Suprapubic skin (tissue), 4 donors: Measurements from ENCODE around the gene PROZ. TPM values are rescaled to one million over a fixed set of nuclear protein-coding genes. Genes with fewer than 3 reads are reported as not detected.

Experiments
- DNase-seq, 2 donors: peaks; one replicate each; pipeline ENCODE4 v3.0.0-alpha.2; 2019; ENCODE audit warnings: low spot score in 2 of 2
- H3K27ac ChIP-seq: fragments of 200-600 bp; sonication (generic); one replicate; pipeline ENCODE4 v1.5.1; 2019
- H3K27me3 ChIP-seq: fragments of 200-600 bp; sonication (generic); one replicate; pipeline ENCODE4 v1.5.1; 2019
- H3K36me3 ChIP-seq: fragments of 200-600 bp; sonication (generic); one replicate; pipeline ENCODE4 v1.5.1; 2019
- H3K4me1 ChIP-seq: fragments of 200-600 bp; sonication (generic); one replicate; pipeline ENCODE4 v1.5.1; 2019
- H3K4me3 ChIP-seq: fragments of 200-600 bp; sonication (generic); one replicate; pipeline ENCODE4 v1.5.1; 2019; ENCODE audit warnings: mild to moderate bottlenecking
- H3K9me3 ChIP-seq: fragments of 200-600 bp; sonication (generic); one replicate; pipeline ENCODE4 v1.5.1; 2019
- CTCF ChIP-seq, 2 donors: fragments of 200-600 bp in 1 of 2; fragments of 450-650 bp in 1 of 2; sonication (generic) in 1 of 2; IDR thresholded peaks; one replicate each; pipeline ENCODE4 v1.5.1; 2016 to 2019; ENCODE audit warnings: antibody characterized with exemption in 2 of 2, mild to moderate bottlenecking in 1 of 2, moderate library complexity in 1 of 2
- EP300 ChIP-seq: sonication (generic); formaldehyde crosslinking; IDR thresholded peaks from one replicate; pipeline ENCODE4 v1.6.1; 2017; ENCODE audit warnings: antibody characterized with exemption
- POLR2A ChIP-seq, 2 donors: fragments of 450-650 bp; IDR thresholded peaks; one replicate each; pipeline ENCODE4 v1.6.1; 2017; ENCODE audit warnings: antibody characterized with exemption in 2 of 2, mild to moderate bottlenecking in 2 of 2, moderate library complexity in 2 of 2
- POLR2AphosphoS5 ChIP-seq, 3 donors: sonication (generic); formaldehyde crosslinking; IDR thresholded peaks; one replicate each; pipeline ENCODE4 v1.6.1; 2017; ENCODE audit warnings: antibody characterized with exemption in 3 of 3
- WGBS: methylation state at CpG from one replicate; pipeline ENCODE4 v1.1.5; 2018; 5-methylcytosine and 5-hydroxymethylcytosine counted together
- total RNA-seq, 4 donors: library from RNA; depleted of rRNA; stranded (reverse); fragments of >200 nt; gene quantifications; one replicate each; pipeline ENCODE4 v1.1.0, GENCODE V29; 2016

Gene PROZ
- total RNA-seq, 4 donors from 2014 or later: not detected

GRCh38 chr13:113148940-113149503 is 9.4 kb upstream of the PROZ start:
- DNase-seq: no peak
- no peak overlapping the region for H3K27ac ChIP-seq
- peaks cover 19% of the 10 kb centered on the region for H3K4me1 ChIP-seq
- no peak overlapping the region for H3K4me3 ChIP-seq
- TF ChIP-seq CTCF (IDR thresholded peaks at IDR 0.05): no peak
- TF ChIP-seq POLR2A (IDR thresholded peaks at IDR 0.05): no peak
- no peak for TF ChIP-seq POLR2AphosphoS5 (IDR thresholded peaks at IDR 0.05)
- no peak for TF ChIP-seq EP300
- H3K9me3 ChIP-seq: no peaks in the 10 kb centered on the region
- 93% methylated on average over 27 of the region's 38 CpGs for WGBS
- H3K36me3 ChIP-seq: no peaks in the 10 kb centered on the region
- no peaks in the 10 kb centered on the region for H3K27me3 ChIP-seq

DNA sequence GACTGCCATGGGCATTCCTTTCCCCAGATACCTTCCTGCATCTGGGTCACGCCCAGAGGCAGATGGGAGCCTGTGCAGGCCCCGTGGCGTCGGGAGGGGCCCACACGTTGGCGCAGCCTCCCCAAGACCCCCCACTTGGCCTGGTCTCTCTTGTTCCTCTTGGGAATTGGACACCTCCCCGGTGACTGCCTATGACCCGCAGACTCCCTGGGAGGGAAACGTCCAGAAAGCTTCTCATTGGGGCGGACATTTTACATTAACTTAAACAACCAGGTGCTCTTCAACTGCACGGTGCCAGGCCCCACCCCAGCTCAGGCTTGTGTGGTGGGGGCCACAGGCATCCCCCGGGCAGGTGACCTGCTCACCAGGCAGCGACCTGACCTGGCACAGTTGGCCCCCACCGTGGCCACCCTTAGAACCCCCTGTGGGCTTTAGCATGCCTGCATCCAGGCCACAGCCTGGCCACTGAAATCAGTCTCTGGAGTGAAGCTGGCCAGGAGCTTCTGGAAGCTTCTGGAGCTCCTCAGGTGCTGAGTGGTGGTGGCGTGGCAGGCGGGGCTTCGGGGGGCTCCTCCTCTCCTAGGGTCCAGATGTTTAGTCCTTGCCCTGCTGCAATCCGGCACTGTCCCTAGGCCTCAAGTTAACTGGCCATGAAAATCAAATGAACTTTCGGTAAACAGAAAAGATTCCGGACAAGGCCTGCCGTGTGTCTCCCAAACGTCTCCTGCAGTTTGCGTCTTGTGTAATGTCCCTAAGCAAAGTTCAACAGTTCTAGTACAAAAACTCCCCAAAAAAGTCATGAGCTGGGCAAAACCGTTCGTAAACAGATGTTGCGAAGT is 8.5 kb upstream of the PROZ start:
- Histone ChIP-seq H3K27me3 (no peaks in the 10 kb centered on the region), H3K9me3 (no peaks in the 10 kb centered on the region), H3K4me1 (peaks cover 19% of the 10 kb centered on the region), H3K27ac (no peak overlapping the region), H3K36me3 (no peaks in the 10 kb centered on the region), H3K4me3 (no peak overlapping the region)
- 91% methylated on average over 21 of the region's 26 CpGs for WGBS
- no peak for DNase-seq
- TF ChIP-seq POLR2A (IDR thresholded peaks at IDR 0.05): no peak
- TF ChIP-seq CTCF (IDR thresholded peaks at IDR 0.05): no peak
- TF ChIP-seq POLR2AphosphoS5 (IDR thresholded peaks at IDR 0.05): no peak
- no peak for TF ChIP-seq EP300

- DNase-seq: no peak
- no peak overlapping the region for H3K27ac ChIP-seq
- H3K4me1 ChIP-seq: peaks cover 19% of the 10 kb centered on the region
- no peak overlapping the region for H3K4me3 ChIP-seq
- no peaks in the 10 kb centered on the region for H3K27me3 ChIP-seq
- no peaks in the 10 kb centered on the region for H3K9me3 ChIP-seq
- H3K36me3 ChIP-seq: no peaks in the 10 kb centered on the region
- WGBS: 90% methylated on average over 31 of the region's 31 CpGs
- TF ChIP-seq EP300: no peak
- TF ChIP-seq POLR2AphosphoS5 (IDR thresholded peaks at IDR 0.05): no peak
- no peak for TF ChIP-seq CTCF (IDR thresholded peaks at IDR 0.05)
- no peak for TF ChIP-seq POLR2A (IDR thresholded peaks at IDR 0.05)
These were observed 7.7 kb upstream of the PROZ start for GRCh38 chr13:113150550-113151365.

GRCh38 chr13:113151745-113152690 is 6.4 kb upstream of the PROZ start:
- Histone ChIP-seq H3K36me3 (no peaks in the 10 kb centered on the region), H3K9me3 (no peaks in the 10 kb centered on the region), H3K4me3 (peak overlapping the region; percentile 47), H3K27me3 (no peaks in the 10 kb centered on the region), H3K4me1 (peaks cover 19% of the 10 kb centered on the region), H3K27ac (no peak overlapping the region)
- peak in 1 of 2 donors; percentile 74 for DNase-seq
- WGBS: 71% methylated on average over 23 of the region's 28 CpGs
- no peak for TF ChIP-seq CTCF (IDR thresholded peaks at IDR 0.05)
- no peak for TF ChIP-seq EP300
- no peak for TF ChIP-seq POLR2AphosphoS5 (IDR thresholded peaks at IDR 0.05)
- TF ChIP-seq POLR2A (IDR thresholded peaks at IDR 0.05): no peak
